HG02970 (cell line): ENCODE measurements around the gene SLC38A10.

Source experiments
- ATAC-seq: cut with Tn5 transposase; IDR thresholded peaks from one replicate; pipeline ENCODE4 v1.9.1; 2021; ENCODE audit warnings: mild to moderate bottlenecking, moderate library complexity, moderate number of reproducible peaks; ENCODE audit not compliant: unreplicated experiment, low FRiP score

Gene SLC38A10

DNA sequence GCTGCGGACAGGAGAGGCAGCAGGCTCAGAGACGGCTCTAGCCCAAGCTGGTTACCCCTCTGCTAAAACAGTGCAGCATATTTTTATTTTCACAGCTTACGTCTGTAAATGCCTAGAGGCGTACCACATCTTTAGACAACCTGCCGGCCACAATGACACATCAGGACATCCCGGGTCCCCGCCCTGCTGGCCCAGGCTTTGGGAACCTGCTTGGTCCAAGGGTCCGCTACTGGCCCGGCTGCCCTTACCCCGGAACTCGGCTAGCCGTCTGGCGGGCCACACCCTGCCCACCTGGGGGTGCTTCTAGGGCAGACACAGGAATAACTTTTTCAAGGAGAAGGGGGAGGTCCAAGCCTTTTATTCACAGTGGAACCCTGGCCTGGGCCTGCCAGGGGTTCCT lies 76.6 kb downstream of the SLC38A10 start:
- ATAC-seq, result no peak

DNA sequence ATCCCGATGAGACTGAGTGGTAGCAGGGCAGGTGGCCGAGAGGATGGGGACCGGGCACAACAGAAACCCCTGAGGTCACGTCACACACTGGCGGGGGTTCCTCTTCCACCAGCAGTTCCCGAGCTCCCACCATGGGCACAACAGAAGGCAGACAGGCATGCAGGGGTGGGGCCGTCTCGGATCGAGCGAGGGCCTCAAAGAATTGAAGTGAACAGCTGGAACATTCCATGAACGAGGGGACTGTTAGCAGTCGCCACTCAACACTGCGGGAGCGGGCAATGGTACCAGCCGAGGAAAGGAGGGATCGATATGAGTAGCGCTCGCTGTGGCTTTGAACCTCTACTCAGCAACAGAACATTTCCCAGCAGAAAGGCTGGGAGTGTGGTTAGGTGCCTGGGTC lies 77.6 kb downstream of the SLC38A10 start:
- ATAC-seq, result no peak

DNA sequence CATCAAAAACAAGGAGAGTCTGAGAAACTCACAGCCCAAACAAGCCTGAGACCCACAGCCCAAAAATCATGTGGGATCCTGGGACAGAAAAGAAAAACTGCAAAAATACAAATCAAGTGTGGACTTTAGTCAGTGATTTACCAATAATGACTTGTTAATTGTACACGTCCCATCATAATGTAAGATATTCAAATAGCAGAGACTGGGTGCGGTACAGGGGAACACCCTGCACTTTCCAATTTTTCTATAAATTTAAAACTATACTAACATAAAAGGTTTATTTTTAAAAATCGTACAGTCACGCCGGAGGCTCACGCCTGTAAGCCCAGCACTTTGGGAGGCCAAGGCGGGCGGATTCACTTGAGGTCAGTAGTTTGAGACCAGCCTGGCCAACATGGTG lies 81.1 kb downstream of the SLC38A10 start:
- ATAC-seq, result no peak

DNA sequence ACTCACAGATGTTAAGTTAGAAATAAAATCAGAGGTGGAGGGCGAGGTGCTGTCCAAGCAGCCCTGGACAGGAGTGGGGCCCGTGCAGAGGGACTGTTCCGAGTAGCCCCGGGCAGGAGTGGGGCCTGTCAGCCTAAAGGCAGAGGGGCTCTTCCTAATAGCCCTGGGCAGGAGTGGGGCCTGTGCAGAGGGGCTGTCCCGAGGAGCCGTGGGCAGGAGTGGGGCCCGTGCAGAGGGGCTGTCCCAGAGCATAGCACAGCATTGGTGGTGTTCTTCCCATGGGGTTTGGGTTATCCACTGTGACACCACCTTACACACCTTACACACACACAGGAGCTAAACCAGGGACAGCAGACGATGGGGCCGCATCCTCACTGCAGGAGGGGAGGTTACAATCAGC lies 82.7 kb downstream of the SLC38A10 start:
- no peak for ATAC-seq

DNA sequence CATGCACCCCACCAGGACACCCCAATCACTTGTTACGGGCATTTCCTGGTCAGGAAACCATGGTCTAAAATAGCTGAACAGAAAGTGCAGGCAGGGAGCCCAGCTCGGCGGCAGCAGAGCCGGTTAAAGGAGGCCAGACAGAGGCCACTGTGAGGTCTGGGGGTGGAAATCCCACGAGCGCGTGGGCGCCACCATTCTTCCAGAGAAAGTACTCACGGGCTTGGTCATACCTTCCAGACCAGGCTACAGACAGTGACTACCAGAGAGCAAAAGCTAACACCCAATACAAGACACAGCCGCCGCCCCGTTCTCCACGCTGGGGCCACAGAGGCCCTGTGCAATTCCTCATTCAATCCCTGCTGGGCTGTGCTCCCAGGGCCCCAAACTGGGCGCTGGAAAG lies 84.2 kb downstream of the SLC38A10 start:
- ATAC-seq, result no peak

DNA sequence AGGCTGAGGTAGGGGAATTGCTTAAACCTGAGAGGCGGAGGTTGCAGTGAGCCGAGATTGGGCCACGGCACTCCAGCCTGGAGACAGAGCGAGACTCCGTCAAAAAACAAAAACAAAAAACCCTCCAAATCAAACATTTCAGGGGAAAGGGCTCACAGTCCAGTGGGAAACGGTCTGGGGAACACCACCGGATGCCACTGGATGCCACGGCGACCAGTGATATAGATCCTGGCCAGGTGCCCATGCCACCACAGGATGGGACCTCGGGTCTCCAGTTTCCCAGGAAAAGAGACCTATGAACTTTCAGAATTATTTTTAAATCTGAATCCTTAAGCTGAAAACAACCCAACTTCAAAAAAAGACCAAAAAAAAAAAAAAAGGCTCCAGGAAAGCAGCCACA lies 84.6 kb downstream of the SLC38A10 start:
- no peak for ATAC-seq

DNA sequence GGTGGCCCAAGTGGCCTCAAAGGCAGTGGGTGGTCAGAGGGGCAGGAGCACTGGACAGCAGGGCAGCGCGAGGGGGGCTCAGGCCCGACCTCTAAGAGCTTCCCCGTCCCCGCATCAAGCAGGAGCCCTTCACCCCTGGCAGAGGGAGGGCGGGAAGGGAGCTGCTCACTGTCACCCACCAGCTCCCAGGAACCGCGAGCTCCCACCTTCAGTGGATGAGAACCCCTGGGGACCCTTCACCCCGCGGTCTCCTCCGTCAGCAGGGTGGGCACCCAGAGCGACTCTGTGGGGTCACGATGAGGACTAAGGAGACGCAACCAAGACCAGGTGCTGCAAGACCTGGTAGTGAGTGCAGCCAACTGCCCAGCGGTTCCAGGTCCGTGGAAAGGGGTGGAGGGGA lies 86.0 kb downstream of the SLC38A10 start:
- no peak for ATAC-seq

DNA sequence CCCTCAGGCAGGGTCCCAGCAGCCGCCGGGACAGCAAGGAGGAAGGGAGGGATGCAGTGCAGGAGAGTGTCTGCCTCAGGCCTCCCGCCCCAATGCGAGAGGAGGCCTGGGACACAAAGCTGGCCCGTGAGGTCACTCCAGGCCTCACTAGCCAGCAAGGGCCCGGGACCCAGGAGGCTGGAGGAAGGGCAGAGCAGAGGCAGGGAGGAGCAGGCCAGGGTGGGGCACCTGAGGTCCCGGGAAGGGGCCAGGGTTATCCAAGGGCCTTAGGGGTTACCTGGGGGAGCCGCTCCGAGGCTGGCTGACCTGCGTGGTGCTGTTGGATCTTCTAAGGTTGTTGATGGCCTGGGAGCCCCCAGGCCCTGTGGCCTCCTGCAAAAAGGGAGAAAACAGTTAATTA lies 86.5 kb downstream of the SLC38A10 start:
- no peak for ATAC-seq

DNA sequence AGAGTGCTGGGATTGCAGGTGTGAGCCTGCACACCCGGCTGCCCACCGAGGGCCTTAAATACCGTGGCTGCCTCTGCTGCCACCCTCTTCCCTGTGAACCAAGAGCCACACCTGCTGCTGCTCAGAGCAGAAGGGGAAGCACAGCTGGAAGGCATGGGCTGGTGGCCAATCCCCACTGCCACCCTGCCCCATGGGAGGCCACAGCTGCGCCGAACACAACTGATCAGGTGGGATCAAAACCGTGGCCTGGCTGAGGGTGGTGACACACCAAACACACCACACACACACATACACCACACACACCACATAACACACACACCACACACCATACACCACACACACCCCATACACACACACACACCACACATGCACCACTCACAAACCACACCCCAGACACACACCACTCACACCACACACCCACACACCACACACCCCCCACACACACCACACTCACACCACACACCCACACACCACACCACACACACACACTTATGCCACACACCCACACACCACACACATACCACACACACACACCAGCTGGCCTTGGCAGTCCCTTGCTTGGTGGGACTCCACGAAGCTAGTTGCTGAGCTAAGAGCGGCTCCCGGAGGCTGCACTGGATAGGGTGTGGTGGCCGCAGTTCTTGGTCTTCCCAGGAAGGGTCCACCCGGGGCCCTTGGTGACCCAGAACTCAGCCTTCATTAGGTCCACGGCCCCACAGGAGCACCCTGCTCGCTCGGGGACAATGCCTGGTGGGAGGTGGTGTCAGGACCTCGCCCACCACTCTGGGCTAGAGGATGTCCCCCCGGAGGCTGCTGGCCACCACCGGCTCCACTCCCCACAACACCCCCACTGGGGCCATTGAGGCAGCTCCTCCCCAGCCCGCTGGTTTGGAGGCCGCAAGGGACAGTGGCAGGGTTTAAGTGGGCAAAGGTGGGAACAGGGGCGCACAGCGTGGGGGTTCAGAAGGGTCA lies 87.2 kb downstream of the SLC38A10 start:
- ATAC-seq, result no peak

DNA sequence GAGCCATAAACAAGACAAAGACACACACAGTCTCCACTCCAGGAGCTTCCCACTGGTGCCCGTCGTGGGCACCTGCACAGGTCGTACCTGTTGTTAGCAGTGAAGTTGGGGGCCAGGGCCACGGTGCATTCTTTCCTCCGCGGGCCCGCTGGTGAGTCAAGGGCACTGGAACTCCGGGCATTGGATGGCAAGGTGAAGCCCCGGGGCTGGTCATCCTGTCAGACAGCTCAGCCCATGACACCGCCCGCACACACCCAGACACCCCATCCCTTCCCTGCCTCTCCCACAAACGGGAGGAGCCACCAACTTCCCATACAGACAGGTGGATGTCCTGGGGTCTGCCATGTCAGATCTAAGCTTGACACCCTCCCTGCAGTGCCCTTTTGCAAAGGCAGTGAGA lies 88.5 kb downstream of the SLC38A10 start:
- no peak for ATAC-seq

DNA sequence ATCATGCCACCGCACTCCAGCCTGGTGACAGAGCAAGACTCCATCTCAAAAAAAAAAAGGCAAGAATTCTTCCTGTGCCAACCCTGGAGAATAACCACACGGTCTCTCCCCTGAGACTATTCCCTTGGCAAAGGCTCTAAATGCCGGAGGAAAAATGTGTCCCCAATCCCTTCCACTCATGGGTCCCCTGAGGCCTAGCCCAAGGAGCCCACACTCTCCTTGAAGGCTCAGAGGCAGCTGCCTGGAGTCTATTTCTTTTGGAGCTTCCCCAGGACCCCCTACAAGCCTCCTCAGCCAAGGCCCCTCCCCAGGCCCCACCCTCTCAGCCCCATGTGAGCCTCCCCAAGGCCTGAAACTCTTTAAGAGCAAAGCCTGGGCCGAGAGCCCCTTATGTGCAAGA lies 88.9 kb downstream of the SLC38A10 start:
- no peak for ATAC-seq

DNA sequence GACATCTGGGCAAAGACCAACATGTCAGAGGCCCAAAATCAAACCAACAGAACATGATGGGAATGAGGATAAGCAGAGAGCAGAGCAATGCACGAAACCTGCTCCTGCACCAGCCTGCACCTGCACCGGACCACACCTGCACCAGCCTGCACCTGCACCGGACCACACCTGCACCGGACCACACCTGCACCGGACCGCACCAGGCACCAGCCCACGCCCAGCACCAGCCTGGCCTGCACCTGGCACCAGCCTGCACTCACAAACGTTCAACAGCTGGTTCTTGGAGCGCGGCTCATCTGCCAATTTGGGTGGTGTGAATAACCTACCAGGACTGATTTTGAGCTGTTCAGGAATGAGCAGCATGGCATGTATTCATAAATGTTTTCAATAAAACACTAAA lies 90.5 kb downstream of the SLC38A10 start:
- ATAC-seq, result no peak

DNA sequence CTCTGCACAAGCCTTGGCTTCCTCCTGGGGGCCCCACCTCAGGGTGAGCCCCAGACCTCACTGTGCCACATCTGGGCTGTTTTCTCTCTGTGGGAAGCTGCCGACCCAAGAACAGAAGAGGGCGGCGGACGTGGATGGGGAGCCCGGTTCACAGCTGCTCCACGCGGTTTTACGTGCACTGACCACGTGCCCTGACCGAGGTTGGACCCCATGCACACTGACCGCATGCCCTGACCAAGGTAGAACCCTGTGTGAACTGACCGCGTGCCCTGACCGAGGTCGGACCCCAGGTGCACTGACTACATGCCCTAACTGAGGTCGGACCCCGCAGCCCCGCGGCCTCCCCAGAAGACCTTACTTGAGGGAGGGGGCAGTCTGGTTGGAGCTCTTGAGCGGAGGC lies 92.0 kb downstream of the SLC38A10 start:
- no peak for ATAC-seq

DNA sequence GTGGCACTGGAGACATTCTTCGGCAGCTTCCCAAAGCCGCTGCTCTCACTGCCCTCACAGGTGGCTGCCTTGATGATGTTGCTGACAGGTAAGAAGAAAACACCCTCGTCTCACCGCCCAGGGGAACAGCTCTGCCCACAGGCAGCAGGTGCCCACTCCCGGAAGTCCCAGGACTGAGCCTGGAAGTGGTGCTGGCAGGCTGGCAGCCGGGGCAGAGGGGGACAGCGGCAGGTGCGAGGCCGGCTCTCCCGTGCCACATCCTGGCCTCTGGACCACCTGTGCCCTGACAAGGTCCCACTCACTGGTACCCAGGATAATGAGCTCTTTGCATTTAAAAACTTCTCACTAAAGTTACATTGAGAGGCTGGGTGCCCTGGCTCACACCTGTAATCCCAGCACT lies 92.8 kb downstream of the SLC38A10 start:
- no peak for ATAC-seq

DNA sequence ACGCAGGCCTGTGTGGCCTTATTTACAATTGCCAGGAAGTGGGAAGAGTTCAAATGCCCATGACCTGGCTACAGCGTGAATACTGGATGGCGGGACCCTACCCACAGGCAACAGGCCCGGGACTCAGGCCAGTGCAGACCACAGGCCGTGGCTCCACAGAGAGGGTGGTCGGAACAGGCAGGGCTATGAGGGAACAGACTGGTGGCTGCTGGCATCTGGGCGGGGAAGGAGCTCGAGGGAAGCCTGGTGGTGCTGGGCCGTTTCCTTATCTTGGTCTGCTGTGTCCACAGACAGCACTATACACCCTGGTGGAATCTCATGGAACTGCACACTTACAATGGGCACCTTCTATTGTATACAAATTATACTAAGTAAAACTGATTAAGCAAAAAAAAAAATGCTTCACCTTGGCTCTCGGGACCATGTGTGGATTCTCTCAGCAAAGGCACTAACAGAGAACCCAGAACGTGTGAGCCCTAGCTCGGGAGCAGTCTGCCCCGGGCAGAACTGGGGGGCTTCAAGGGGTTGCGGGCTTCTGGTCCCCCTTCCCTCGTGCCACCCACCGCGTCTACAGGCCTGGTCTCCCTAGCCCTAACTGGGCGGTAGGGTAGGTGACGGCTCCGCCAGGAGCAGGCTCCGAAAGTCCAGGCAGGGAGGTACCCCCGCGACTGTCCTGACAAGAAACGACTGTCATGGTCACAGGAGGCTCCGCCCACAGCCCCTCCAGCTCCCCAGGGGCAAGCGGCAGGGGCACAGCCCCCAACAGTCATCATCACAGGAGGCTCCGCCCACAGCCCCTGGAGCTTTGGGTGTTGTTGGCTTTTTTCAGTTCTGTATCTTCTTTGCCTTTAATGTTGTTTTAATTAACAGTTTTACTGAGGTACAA lies 94.2 kb downstream of the SLC38A10 start:
- ATAC-seq, result no peak

DNA sequence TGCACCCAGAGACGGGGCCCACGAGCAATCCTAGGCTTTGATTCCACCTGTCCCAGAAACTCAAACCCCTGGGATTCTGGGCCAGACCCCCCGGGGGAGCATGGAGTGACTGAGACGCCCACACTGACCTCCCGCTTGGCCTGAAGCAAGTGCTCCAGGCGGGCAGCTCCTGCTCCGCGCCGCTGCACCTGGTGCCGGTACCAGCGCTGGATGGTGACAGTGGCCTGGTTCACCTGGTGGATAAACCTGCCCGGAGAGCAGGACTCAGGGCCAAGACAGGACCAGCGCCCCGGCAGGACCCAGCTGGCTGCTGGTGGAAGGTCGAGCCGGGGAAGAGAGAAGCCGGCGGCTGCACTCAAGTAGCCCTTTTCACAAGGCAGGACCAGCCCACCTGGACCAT lies 94.9 kb downstream of the SLC38A10 start:
- ATAC-seq, result no peak

DNA sequence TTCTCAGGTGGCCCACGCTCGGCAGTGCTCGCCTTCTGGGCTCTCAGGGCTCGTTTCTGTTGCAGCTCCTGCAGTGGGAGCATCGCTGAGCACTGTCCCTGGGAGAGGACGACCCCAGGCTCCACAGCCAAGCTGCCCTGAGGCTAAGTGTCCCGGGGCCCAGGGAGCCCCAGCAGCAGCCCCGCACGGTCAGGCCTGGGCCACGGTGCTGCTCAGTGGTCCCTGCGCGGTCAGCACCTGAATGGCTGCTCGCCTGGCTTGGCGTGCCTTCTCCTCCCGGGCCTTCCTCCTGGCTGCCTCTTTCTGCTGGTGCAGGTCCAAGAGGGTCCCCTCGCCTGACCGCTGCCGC lies 95.7 kb downstream of the SLC38A10 start:
- no peak for ATAC-seq

DNA sequence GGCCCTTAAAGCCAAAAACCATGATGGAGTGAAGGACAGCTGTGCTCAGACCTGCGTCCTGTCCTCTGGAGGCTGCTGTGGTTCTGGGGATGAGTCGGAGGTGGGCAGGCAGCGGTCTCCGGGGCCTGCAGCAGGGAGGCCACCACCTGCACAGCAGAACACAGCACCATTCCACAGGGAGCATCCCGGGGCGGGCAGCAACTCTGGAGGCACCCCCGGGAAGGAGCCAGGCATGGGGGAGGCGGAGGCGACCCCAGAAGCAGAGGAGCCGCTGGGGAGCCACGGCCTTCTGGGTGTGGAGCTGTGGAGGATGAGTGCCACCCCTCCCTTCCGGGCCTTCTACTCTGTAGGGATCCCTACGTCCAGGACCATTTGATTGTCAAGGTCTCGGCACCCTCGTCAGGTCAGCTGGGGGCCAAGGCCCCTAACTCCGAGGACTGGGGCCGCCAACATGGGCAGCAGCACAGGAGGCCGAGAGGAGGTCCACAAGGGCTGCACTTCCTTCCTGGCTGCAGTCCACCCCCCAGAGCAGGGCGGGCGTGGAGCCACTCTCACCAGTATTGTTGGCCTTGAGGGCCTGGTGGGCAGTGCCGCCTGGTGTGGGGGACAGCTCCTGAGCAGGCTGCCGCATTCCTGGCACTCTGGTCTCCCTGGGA lies 96.2 kb downstream of the SLC38A10 start:
- ATAC-seq, result no peak

DNA sequence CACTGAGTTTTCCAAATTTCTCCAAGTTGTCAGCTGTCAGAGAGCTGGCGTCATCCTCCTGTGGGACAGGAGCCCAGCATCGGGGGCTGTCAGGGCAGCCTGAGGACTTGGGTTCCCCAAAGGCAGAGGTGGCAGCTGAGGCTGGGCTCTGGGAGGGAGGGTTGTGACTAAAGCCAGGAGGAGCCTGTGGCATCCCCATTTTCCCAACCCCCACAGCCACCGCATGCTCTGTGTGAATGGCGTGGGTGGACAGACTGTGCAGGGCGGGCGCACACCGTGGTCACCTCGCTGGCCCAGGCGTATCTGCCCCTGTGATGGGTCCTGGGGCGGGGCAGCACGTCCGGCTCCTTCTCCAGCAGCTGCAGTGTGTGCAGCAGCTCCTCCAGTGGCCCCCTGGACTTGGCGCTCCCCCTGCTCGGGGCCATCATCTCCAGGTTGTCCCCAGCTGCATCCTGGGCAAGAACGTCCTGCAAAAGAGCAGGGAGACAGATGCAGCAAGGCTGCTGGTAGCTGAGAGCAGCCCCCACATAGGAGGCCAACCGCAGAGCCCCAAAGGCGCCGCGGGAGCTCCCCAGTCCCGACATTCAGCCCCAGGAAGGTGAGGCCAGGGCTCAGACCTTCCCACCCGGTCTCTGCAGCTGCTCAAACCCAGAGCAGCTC lies 97.1 kb downstream of the SLC38A10 start:
- ATAC-seq, result no peak

DNA sequence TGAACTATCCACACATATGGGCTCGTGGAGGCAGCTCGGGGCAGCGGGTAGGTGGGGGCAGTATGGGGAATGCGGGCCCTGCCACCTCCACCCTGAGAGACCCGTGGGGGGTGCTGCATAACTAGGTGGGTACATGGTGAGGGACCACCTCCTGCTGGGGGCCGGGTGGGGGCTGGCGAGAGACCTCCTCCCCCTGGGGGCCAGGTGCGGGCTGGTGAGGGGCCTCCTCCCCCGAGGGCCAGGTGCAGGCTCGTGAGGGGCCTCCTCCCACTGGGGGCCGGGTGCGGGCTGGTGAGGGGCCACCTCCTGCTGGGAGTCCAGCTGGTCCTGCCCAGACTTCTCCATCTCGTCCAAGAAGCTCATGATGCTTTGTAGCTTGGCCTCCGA lies 97.7 kb downstream of the SLC38A10 start:
- ATAC-seq, result no peak
